Adrenal gland (tissue), 5 donors: ENCODE measurements around the gene XYLT1.

Source experiments
- POLR2A ChIP-seq, 2 donors: fragments of 450-650 bp; IDR thresholded peaks; one replicate each; pipeline ENCODE4 v1.6.1; 2017; ENCODE audit warnings: antibody characterized with exemption in 2 of 2, mild to moderate bottlenecking in 2 of 2, moderate library complexity in 1 of 2
- TF ChIP-seq, protein P1 (sequence below), 6 experiments: fragments of 450-650 bp in 4 of 6; fragments of 200-600 bp in 2 of 6; sonication (generic) in 1 of 6; IDR thresholded peaks; 1 replicate in 5 of 6; 2 replicates in 1 of 6; pipeline versions ENCODE4 v1.5.1 to v1.8.0; 2016 to 2021; ENCODE audit warnings: antibody characterized with exemption in 6 of 6, mild to moderate bottlenecking in 2 of 6, moderate library complexity in 1 of 6
- donor health status: DM: no; HTN: no; CAD: no.

- TF ChIP-seq, protein P1, sequence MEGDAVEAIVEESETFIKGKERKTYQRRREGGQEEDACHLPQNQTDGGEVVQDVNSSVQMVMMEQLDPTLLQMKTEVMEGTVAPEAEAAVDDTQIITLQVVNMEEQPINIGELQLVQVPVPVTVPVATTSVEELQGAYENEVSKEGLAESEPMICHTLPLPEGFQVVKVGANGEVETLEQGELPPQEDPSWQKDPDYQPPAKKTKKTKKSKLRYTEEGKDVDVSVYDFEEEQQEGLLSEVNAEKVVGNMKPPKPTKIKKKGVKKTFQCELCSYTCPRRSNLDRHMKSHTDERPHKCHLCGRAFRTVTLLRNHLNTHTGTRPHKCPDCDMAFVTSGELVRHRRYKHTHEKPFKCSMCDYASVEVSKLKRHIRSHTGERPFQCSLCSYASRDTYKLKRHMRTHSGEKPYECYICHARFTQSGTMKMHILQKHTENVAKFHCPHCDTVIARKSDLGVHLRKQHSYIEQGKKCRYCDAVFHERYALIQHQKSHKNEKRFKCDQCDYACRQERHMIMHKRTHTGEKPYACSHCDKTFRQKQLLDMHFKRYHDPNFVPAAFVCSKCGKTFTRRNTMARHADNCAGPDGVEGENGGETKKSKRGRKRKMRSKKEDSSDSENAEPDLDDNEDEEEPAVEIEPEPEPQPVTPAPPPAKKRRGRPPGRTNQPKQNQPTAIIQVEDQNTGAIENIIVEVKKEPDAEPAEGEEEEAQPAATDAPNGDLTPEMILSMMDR (IDR thresholded peaks at IDR 0.05): no peak
- TF ChIP-seq POLR2A (IDR thresholded peaks at IDR 0.05): no peak
Observed at GRCh38 chr16:17241264-17241835, 229.4 kb downstream of the XYLT1 start.
